Bone marrow (tissue), 2 donors: ENCODE measurements around the gene ETDC.
"Not testable (repeated sequence)": the region's sequence is repeated elsewhere in the genome, so short reads cannot be mapped to it uniquely, and the experiment has no call there.

Source experiments
- DNase-seq, 2 donors: peaks; one replicate each; lab custom pipeline; 2025; lab: John Stamatoyannopoulos, UW

ETDC gene

GRCh38 chrX:135309430-135309923 is at the start of gene ETDC:
ETDC (plus strand) TSS chrX:135309480; CDS start chrX:135309480, 0 bp downstream.
- DNase-seq: no peak

DNA sequence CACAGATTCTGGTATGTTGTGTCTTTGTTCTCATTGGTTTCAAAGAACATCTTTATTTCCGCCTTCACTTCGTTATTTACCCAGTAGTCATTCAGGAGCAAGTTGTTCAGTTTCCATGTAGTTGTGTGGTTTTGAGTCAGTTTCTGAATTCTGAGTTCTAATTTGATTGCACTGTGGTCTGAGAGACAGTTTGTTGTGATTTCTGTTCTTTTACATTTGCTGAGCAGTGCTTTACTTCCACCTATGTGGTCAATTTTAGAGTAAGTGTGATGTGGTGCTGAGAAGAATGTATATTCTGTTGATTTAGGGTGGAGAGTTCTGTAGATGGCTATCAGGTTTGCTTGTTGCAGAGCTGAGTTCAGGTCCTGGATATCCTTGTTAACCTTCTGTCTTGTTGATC is 48.3 kb upstream of the ETDC start:
- not testable (repeated sequence) for DNase-seq

DNA sequence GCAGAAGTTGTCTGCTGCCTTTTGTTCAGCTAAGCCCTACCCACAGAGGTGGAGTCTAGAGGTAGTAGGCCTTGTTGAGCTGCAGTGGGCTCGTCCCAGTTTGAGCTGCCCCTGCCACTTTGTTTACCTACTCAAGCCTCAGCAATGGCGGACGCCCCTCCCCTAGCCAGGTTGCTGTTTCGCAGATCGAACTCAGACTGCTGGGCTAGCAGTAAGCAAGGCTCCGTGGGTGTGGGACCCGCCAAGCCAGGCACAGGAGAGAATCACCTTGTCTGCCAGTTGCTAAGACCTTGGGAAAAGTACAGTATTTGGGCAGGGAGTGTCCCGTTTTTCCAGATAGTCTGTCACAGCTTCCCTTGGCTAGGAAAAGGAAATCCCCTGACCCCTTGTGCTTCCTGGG is 45.9 kb upstream of the ETDC start:
- not testable (repeated sequence) for DNase-seq

GRCh38 chrX:135264206-135264605 is 45.1 kb upstream of the ETDC start:
- DNase-seq: no peak

DNA sequence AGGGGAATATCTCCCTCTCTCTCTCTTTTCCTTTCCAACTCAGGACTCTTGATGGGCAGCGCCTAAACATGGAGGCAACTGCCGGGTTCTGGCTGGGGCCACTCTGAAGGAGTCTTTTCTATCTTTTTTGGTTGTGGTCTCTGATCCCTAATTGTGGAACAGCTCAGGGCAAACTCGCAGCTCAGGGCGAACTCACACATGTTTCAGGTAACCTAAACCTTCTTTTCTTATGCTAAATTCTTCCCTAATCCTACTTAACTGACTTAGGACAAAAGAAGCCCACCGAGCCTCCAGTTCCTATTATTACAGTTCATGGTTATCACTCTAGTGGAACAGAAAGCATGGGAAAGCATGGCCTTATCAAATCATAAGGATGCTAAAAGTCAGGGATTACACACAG is 36.1 kb upstream of the ETDC start:
- no peak for DNase-seq

DNA sequence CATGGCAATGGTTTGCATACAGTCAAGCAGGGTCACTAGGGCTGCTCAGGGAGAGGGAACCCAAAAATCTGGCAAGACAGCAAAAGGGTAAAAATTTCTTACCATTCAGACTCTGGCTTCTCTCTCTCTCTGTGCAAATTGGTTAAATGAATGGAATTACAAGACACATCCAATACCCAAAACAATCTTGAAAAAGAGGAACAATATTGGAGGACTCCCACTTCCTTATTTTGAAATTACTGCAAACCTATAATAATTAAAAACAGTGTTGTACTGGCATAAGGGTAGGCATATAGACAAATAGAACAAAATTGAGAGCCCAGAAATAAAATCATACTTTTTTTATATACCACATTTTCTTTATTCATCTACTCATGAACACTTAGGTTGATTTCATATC is 33.3 kb upstream of the ETDC start:
- no peak for DNase-seq

- no peak for DNase-seq
These were observed 21.9 kb upstream of the ETDC start for GRCh38 chrX:135287266-135287823.

DNA sequence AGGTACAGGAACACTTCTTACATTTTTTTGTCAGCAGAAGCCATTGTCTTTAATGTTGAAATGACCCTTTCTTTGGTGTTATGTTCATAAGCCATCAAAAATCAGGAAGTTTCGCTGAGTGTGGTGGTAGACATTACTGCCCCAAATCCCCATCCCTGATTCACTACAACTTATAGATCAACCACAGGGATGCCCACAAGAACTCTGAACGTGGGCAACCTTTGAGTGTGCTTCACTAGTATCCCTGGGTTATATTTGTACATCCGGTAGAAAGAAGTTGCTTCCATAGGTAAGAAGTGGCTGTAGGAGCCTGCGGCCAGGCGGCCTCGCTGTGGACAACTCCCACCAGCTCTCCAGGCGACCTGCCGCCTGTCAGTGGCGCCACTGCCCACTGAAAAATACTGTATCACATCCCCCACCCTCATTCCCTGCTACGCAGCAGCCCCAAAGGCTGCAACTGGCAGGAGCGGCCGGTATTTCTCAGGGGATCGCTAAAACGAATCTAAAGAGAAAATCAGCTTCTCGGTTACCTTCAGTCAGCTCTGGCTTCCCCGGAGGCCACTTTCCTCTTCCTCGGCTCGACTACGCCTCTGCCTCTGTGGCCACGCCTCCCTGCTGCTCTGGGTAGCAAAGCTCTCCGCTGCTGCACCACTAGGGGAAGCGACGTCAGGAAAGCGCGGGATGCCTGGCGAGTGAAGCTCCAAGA is 13.9 kb upstream of the ETDC start:
- no peak for DNase-seq

- DNase-seq: no peak
These were observed 13.4 kb upstream of the ETDC start for GRCh38 chrX:135295944-135296305.

GRCh38 chrX:135302269-135302873 is 6.9 kb upstream of the ETDC start:
- no peak for DNase-seq

DNA sequence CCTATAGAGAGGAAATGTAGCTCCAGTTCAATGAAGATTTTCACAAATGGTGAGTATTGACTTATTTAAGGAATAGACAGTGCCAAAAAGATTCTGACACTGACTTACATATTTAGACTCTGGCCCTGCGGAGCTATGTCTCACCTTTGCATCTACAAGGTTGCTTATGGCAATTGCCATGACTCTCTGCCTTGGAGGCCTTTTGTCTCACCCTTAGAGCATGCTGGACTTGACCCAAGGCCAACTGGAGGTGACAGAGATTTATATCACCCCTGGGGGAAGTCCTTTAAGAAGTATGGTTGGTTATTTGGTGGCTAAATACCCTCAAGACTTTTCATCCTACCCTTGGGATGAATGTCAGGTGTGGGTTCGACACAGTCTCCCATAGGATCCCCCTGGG is 4.5 kb upstream of the ETDC start:
- no peak for DNase-seq

- no peak for DNase-seq
These were observed 2.1 kb upstream of the ETDC start for GRCh38 chrX:135307171-135307570.

- DNase-seq: no peak
These were observed 880 bp upstream of the ETDC start for GRCh38 chrX:135308345-135308855.

DNA sequence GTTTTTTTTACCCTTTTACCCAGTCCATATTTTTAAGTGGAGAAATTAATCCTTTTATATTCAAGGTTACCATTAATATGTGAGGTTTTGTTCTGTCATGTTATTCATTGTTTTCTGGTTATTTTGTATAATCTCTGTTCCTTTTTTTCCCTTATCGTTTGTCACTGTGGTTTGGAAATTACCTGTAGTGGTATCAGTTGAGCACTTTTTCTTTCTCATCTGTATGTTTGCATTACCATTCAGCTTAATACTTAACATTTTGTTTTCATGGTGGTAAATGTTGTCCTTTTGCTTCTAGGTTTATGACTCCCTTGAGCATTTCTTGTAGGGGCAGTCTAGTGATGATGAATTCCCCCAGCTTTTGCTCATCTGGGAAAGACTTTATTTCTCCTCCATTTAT is 6.6 kb downstream of the ETDC start:
- DNase-seq: no peak

GRCh38 chrX:135324463-135324862 is 15.2 kb downstream of the ETDC start:
- DNase-seq: no peak

DNA sequence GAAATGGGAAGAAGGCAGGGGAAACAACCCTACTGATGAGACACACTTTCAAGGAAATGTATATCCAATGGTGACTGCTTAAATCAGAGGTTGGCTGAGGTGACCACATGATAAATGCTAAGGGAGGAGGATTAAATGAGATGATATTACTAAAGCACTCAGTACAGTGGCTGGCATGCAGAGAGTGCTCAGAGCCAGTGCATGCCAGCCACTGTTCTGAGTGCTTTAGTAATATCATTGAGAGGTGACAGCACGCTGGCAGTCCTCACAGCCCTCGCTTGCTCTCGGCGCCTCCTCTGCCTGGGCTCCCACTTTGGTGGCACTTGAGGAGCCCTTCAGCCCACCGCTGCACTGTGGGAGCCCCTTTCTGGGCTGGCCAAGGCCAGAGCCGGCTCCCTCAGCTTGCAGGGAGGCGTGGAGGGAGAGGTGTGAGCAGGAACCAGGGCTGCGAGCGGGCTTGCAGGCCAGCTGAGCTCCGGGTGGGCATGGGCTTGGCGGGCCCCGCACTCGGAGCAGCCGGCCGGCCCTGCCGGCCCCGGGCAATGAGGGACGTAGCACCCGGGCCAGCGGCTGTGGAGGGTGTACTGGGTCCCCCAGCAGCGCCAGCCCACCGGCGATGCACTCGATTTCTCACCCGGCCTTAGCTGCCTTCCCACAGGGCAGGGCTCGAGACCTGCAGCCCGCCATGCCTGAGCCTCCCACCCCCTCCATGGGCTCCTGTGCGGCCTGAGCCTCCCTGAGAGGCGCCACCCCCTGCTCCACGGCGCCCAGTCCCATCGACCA is 15.9 kb downstream of the ETDC start:
- not testable (repeated sequence) for DNase-seq

DNA sequence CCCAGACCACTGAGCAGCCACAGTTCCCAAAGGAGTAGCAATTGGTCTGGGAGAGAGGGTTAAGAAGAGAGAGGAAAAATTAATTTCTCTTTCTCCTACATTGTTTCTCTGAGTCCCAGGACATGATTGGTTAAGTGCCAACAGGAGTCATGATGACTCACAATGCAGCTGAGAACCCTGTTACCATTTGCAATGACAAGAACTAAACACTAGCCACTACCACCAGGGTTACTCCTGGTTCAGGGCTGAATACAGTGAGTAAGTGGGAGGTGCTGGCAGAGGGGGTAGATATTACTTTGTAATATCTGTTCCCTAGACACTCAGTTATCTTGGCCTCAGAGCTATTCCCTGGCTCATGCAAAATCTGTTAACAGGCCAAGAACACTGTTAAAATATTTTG is 18.0 kb downstream of the ETDC start:
- DNase-seq: no peak

DNA sequence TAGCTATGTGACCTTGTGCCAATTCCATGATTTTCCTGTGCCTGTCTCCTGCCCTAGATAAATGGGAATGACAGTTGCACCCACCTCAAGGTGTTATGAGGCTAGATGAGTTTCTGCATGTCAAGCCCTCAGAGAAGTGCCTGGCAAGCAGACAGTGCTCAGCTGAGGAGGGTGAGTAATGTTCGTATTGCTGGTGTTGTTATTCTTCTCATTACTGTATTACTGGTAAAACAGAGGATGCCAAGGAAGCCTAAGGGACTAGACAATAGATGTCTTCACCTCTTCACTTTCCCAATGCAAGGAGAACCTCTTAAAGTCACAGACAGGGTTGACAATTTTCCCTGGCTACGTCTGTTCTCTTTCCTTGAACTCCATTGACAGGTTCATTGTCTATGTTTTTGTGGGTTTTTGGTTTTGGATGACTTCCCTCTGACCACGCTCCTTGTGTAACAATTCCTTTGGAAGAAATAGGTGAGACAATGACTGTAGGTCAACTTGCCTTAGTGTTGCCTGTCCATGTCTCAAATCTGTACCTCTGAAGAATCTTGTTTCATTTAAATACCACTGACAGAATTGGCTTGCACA is 19.2 kb downstream of the ETDC start:
- DNase-seq: no peak

- DNase-seq: no peak
These were observed 21.4 kb downstream of the ETDC start for GRCh38 chrX:135330706-135331105.

GRCh38 chrX:135331525-135331924 is 22.2 kb downstream of the ETDC start:
- DNase-seq: no peak

DNA sequence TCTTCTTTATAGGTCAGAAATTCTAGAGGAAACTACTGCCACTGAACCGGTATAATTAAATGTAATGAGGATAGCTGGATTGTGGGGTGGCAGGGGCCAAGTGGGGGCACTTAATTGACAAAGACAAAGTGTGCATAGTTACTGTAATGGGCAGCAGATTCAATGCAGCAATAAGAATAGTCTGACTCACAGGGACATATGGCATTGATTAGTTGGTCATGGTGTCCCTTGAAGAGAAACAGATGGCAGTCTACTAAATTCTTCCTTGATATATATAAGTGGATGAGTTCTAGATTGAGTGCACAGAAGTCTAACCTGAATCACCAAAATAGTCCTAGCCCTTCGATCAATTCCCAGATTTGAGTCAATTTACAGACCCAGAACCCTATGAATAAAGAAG is 31.6 kb downstream of the ETDC start:
- no peak for DNase-seq

DNA sequence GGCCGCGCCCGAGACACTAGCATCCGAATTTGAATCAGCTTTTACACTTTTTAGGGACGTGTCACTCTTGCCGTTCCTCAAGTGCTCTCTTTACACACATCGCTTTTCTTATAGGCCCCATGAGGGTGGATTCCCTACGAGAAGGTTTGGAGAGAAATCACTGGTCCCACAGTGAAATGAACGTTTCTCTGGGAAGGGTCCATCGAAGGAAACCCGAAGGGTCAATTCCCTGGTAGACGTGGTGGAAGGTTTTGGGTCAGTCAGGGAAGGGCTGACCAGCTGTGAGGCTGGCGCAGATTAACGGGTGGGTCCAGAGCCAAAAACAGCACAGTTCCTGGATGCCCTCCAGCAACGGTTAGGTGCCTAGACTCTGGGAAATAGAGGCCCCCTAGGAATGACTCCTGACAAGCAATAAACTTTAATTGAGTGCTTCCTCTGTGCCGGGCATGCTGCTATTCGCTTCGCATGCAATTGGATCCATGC is 35.9 kb downstream of the ETDC start:
- no peak for DNase-seq
